ENCODE results near the gene EXOSC7.

GRCh38 chr3:45043728-45044299 is 67.8 kb downstream of the EXOSC7 start:
- peak; percentile 45 for TF ChIP-seq CTCF (IDR thresholded peaks at IDR 0.05)
- TF ChIP-seq ZBTB33 (IDR thresholded peaks at IDR 0.05; ENCODE audit: borderline replicate concordance, low read depth): no peak
- TF ChIP-seq REST (IDR thresholded peaks at IDR 0.05; ENCODE audit: low read depth, low read length): no peak
- TF ChIP-seq TCF12 (IDR thresholded peaks at IDR 0.05): peak; percentile 76
- peak; percentile 59; the same call in 1 of the 2 replicates for TF ChIP-seq MAX (IDR thresholded peaks at IDR 0.05; ENCODE audit: low read depth)
- TF ChIP-seq TAF1 (IDR thresholded peaks at IDR 0.05; ENCODE audit: borderline replicate concordance, low read depth, low read length): no peak
- TF ChIP-seq RAD21 (IDR thresholded peaks at IDR 0.05; ENCODE audit: low read length): peak; percentile 33; the same call in 1 of the 2 replicates
- no peak for TF ChIP-seq GATA2 (CRISPR knock-in tag; IDR thresholded peaks at IDR 0.05)
- no peak for TF ChIP-seq YY1 (IDR thresholded peaks at IDR 0.05; ENCODE audit: low read depth)
- TF ChIP-seq RFX5 (IDR thresholded peaks at IDR 0.05; ENCODE audit: low read length): no peak
